GM21515 (cell line): ENCODE data around the gene ZPBP.

ENCODE experiments used
- ATAC-seq: cut with Tn5 transposase; IDR thresholded peaks from one replicate; pipeline ENCODE4 v1.9.1; 2021; ENCODE audit not compliant: unreplicated experiment

ZPBP gene, protein sequence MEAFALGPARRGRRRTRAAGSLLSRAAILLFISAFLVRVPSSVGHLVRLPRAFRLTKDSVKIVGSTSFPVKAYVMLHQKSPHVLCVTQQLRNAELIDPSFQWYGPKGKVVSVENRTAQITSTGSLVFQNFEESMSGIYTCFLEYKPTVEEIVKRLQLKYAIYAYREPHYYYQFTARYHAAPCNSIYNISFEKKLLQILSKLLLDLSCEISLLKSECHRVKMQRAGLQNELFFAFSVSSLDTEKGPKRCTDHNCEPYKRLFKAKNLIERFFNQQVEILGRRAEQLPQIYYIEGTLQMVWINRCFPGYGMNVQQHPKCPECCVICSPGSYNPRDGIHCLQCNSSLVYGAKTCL

GRCh38 chr7:50092579-50093491, at the start of gene ZPBP:
TSS of gene ZPBP (minus strand) at chr7:50093246. CDS start at chr7:50093194, 52 bp downstream.
- peak; percentile 67 for ATAC-seq

GRCh38 chr7:50142425-50143017, 49.5 kb upstream of the ZPBP start:
- ATAC-seq, result peak; percentile 47

GRCh38 chr7:50141854-50142253, 48.8 kb upstream of the ZPBP start:
- no peak for ATAC-seq

- no peak for ATAC-seq
Measured at GRCh38 chr7:50141131-50141530, 48.1 kb upstream of the ZPBP start.

DNA sequence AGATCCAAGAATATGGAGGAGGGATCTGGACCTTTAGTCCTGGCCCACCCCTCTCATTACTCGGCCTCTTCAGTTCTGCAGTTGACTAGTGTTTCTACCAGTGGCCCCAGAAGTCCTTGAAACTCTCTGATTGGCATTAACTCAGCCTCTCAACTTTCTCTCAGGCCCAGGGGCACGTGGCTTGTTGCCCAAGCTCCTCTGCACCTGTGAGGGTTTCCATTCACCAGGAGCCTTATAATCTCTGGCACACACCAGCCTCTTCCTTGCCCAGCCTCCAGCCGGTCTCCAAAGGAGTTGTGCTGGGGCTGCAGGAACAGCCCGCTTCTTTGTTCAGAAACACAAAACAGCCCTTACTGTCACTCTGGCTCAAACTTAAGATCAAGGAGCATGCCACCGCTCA, 47.6 kb upstream of the ZPBP start:
- no peak for ATAC-seq

- ATAC-seq, result no peak
Measured at GRCh38 chr7:50138101-50138500, 45.1 kb upstream of the ZPBP start.

DNA sequence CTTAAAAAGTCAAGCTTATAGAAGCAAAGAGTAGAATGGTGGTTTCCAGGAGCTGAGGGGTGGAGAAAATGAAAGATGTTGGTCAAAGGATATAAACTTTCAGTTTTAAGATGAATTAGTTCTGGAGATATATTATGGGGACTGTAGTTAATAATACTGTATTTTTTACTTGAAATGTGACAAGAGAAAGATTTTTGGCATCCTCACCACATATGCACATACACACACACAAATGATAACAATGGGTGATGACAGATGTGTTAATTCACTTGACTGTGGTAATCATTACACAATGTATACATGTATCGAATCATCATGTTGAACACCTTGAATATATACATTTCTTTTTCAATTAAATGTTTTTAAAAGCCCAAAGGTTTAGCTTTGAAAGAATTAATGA, 32.7 kb upstream of the ZPBP start:
- no peak for ATAC-seq

DNA sequence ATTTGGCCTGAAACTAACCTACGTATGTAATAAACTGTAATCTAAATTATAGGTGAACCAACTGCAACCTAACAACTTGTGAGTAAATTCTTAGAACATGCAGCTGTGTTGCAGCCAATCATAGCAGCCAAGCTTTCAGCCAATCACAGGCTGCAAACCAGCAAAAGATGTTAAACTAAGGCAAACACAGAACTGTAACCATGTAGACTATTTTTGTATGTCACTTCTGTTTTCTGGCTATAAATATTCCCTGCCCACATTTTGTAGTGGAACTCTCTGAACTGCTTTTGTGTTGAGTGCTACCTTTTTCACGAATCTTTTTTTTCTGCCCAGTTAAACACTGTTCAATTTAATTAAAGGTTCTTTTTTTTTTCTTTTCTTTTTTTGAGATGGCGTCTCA, 28.2 kb upstream of the ZPBP start:
- peak; percentile 82 for ATAC-seq

DNA sequence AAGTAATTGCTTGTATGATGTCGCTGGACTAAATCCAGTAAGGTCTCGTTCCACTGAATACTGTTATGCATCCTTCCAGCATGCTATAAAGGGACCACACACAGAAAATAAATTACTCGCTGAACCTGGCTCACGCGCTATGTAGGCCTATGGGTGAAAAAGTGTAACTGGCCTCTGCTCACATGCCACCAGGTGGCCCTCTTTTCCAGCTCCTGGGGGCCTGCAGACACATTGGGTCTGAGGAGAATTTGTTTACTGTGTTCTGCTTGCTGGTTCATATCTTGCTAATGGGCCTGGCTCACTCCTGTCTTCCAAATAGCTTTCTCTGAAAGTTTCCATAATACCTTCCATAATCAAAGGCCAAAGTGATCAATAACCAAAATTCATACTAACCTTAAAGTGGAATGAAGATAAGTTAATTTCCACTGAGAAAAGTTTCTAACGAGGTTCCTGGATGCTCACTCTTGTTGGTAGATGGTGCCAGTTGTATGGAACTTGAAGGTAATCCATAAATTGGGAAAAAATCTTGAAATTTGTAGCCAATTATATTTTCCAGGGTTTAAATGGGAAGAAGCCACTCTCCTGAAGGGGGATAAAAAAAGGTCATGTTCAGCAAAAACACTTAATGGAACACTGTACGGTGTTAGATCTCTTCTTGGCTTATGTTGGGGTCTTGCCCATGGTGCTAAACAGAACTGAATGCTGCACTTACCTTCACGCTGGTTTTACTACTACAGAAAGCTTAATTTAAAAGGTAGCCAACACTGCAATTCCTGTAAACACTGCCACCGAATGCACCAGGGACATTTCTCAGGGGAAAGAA, 27.0 kb upstream of the ZPBP start:
- peak; percentile 81 for ATAC-seq

DNA sequence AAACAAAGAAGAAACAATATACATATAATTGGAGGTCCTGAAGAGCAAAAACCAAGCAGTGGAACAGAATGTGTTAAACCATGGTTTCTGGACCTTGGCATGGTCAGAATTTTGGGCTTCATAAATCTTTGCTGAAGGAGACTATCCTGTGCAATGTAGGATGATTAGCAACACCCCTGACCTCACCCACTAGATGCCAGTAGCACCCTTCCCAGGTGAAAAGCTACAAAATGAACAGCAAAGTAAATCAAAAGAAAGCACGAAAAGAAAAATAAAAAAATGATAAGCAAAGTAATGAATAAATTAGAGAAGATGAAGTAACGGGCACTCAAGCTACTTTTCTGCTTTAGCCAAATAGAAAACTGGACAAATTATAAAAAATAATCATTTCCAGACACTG, 19.2 kb upstream of the ZPBP start:
- ATAC-seq, result no peak

- no peak for ATAC-seq
Measured at GRCh38 chr7:50101873-50102272, 8.8 kb upstream of the ZPBP start.

DNA sequence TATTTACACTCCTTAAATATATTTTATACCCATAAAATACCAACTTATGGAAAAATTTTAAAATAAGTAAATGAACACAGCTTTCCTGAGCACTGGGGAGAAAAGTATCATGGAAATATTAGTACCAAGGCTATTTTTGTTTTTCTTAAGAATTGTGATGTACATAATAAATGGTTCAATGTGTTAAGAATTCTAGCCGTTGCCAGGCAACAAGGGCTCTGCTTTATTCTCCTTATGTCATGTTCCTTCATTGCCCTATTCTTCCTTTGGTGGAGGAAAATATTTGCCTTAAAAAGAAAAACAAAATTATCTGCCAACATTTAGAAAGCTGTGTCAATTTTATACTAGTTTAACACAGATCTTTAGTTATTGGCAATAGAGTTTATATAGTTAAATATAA, 2.6 kb upstream of the ZPBP start:
- ATAC-seq, result no peak

DNA sequence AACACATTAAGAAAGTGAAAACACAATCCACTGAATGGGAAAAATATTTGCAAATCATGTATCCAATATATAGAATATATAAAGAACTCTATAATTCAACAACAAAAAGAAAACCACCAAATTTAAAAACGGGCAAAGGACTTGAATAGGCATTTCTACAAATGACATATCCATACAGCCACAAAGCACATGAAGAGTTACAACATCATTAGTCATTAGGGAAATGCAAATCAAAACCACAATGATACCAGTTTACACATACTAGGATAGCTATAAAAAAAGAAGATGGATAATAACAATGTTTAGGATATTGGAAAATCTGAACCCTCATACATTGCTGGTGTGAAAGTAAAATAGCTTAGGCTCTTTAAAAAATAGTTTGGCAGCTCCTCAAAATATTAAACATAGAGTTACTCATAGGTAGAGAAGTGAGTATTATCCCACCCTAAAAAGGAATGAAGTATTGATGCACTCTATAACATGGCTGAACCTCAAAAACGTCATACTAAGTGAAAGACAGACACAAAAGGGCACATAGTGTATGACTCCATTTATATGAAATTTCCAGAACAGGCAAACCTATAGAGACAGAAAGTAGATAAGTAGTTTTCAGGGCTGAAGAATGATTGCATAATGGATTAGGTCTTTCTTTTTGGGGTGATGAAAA, 4.5 kb downstream of the ZPBP start:
- no peak for ATAC-seq

DNA sequence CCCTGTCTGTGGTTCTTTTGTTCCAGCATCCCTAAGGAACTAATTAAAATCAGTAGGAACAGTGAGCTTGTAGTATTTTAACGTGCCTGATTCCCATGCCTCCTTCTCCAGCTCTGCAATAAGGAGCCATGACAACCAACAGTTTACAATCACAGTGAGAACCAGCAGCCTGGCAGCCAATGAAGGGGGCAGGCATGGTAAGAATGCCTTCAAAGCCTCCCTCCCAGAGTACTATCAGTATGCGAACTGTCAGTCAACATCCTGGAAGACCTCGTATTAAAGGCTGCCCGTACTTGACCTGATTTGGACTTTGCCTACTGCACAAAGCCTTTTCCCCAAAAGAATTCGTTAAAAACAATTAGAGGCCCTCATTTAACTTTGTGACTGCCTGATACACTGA, 7.7 kb downstream of the ZPBP start:
- ATAC-seq, result no peak

- no peak for ATAC-seq
Measured at GRCh38 chr7:50073093-50073492, 20.0 kb downstream of the ZPBP start.

- ATAC-seq, result peak; percentile 69
Measured at GRCh38 chr7:50069613-50070012, 23.4 kb downstream of the ZPBP start.

DNA sequence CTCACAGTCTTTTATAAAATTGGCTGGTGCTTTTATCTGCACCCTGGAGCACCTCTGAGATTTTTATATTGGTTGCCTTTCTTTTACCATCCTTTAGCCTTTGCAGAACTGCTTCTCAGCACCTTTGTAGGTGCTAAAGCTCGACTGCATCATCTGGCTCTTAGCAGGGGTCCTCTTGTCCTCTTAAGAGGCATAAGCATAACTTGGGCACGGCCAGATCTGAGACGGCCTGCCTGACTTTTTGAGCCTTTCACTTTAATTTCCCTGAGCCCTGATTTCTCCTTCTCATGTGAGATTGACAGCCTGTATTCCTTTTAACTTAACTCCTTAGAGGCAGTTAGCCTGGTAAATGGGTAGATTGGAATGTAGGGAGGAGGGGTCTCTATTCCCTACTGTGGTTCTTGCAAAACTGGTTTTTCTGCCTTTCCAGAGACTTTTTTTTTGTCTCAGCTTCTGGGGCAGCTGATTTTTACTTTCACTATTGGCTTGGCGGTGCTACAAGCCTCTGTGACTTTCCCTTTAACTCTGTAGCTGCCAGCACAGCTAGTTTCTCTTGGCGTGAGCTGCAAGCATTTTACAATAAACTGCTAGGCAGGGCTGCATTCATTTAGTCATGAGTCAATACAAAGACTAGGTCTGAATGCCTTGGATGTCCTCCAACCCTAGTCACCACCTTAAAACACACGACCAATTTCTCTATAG, 24.0 kb downstream of the ZPBP start:
- ATAC-seq, result peak; percentile 53

DNA sequence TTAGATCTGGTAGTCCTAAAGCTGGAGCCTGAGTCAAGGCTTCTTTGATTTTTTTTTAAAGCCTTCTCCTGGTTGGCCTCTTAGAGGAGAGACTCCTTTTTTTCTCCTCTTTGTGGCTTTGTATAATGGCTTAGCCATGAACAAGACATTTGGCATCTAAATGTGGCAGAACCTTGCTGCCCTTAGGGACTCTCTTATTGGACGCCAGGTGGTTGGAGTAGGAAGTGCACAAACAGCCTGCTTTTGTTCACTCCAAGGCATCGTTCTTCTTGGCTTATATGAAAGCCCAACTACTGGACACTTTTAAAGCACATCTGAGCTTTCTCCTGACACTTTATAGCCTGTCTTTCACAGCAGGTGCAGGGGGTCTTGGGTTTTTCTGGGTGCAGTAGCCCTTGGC, 25.0 kb downstream of the ZPBP start:
- ATAC-seq, result no peak

DNA sequence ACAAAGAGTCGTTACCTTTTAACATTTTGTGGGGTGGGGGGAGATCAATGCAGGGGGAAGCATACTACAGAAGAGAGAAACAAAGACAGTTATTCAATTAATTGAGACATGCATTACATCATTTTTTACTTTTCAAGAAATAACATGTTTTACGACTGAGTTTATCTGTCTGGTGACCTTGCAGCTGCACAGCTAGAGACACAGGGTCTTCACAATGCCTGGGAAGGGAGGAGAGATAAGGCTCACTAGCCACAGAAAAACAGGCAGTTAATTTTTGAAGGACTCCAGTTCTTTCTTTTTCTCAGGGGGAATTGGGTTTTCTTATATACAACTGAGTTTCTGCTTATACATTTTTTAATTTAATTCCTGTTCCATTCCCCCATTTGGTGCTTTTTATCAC, 30.1 kb downstream of the ZPBP start:
- no peak for ATAC-seq

DNA sequence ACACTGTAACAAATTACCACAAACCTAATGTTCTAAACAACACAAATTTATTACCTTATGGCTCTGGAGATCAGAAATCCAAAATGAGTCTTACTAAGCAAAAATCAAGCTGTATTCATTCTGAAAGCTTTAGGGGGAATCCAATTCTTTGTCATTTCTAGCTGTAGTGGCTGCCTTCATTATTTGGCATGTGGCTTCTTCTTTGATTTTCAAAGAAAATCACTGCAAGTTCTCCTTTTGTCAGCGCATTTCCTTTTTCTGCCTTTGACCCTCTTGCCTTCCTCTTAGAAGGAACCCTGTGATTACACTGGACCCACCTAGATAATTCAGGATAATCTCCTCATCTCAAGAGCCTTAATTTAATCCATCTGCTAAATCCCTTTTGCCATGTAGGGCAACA, 36.9 kb downstream of the ZPBP start:
- ATAC-seq, result no peak
